HEK293T (cell line): Measurements from ENCODE around the gene POU2F3.

ENCODE experiments used
- CTCF ChIA-PET: fragments of 350-600 bp; formaldehyde crosslinking; extraction: SDS; loops from one replicate; lab custom pipeline; 2021; ENCODE audit warnings: antibody characterized with exemption, inconsistent platforms; lab: Yijun Ruan, JAX
- POLR2A ChIA-PET: fragments of 350-600 bp; formaldehyde crosslinking; extraction: SDS; loops from one replicate; lab custom pipeline; 2020; ENCODE audit warnings: antibody characterized with exemption, inconsistent platforms; lab: Yijun Ruan, JAX
- DNase-seq: peaks from one replicate; pipeline ENCODE4 v3.0.0; 2012; ENCODE audit warnings: mixed read lengths; ENCODE audit errors: extremely low spot score
- ARNT ChIP-seq: fragments of 450-650 bp; IDR thresholded peaks from 2 replicates; pipeline ENCODE4 v1.6.1; 2017; ENCODE audit warnings: mild to moderate bottlenecking
- BHLHE40 ChIP-seq: fragments of 450-650 bp; IDR thresholded peaks from 2 replicates; pipeline ENCODE4 v1.6.1; 2016; ENCODE audit warnings: mild to moderate bottlenecking, moderate library complexity, borderline replicate concordance
- CTBP1 ChIP-seq: fragments of 450-650 bp; IDR thresholded peaks from 2 replicates; pipeline ENCODE4 v1.6.1; 2016; ENCODE audit warnings: borderline replicate concordance
- ELF4 ChIP-seq: fragments of 450-650 bp; IDR thresholded peaks from 2 replicates; pipeline ENCODE4 v1.6.1; 2017; ENCODE audit warnings: antibody characterized with exemption
- FOXA1 ChIP-seq: fragments of 450-650 bp; IDR thresholded peaks from 2 replicates; pipeline ENCODE4 v1.6.1; 2016; ENCODE audit warnings: mild to moderate bottlenecking
- FOXK2 ChIP-seq: fragments of 450-650 bp; IDR thresholded peaks from 2 replicates; pipeline ENCODE4 v1.6.1; 2016; ENCODE audit warnings: mild to moderate bottlenecking
- FOXM1 ChIP-seq: fragments of 450-650 bp; IDR thresholded peaks from 2 replicates; pipeline ENCODE4 v1.6.1; 2017; ENCODE audit warnings: mild to moderate bottlenecking, borderline replicate concordance
- HDGF ChIP-seq: fragments of 450-650 bp; IDR thresholded peaks from 2 replicates; pipeline ENCODE4 v1.6.1; 2017; ENCODE audit warnings: antibody characterized with exemption, borderline replicate concordance
- L3MBTL2 ChIP-seq: fragments of 450-650 bp; conservative IDR thresholded peaks from 2 replicates; pipeline ENCODE4 v1.6.1; 2016; ENCODE audit warnings: mild to moderate bottlenecking
- LEF1 ChIP-seq: fragments of 450-650 bp; IDR thresholded peaks from 2 replicates; pipeline ENCODE4 v1.6.1; 2017; ENCODE audit warnings: mild to moderate bottlenecking, borderline replicate concordance
- NFRKB ChIP-seq: fragments of 450-650 bp; IDR thresholded peaks from 2 replicates; pipeline ENCODE4 v1.6.1; 2016; ENCODE audit warnings: mild to moderate bottlenecking, moderate library complexity
- SP1 ChIP-seq: fragments of 450-650 bp; IDR thresholded peaks from 2 replicates; pipeline ENCODE4 v1.6.1; 2017
- SUZ12 ChIP-seq: fragments of 450-650 bp; IDR thresholded peaks from 2 replicates; pipeline ENCODE4 v1.6.1; 2016; ENCODE audit warnings: mild to moderate bottlenecking
- TARDBP ChIP-seq: fragments of 450-650 bp; IDR thresholded peaks from 2 replicates; pipeline ENCODE4 v1.6.1; 2016
- ZNF384 ChIP-seq: fragments of 450-650 bp; IDR thresholded peaks from 2 replicates; pipeline ENCODE4 v1.6.1; 2016
- TF ChIP-seq, protein P1 (sequence below): fragments of 450-650 bp; IDR thresholded peaks from 2 replicates; pipeline ENCODE4 v1.6.1; 2016

POU2F3 gene

GRCh38 chr11:120239713-120240640 lies at the start of gene POU2F3:
Gene POU2F3 (plus strand): TSS chr11:120240140. CDS start chr11:120240344, 204 bp downstream.
- TF ChIP-seq FOXA1 = no peak
- no peak for TF ChIP-seq BHLHE40
- TF ChIP-seq SUZ12 = no peak
- TF ChIP-seq L3MBTL2 = no peak
- TF ChIP-seq SP1 = no peak
- CTCF ChIA-PET = interaction anchor here (1.0 kb wide), 1 partner anchor 60 kb away, joined by 5 read pairs; no protein-coding TSS in a partner anchor
- POLR2A ChIA-PET = no interaction called here
- DNase-seq = peak; percentile 45

- no peak for DNase-seq
- CTCF ChIA-PET = interaction anchor here (1.2 kb wide), 1 partner anchor 14 kb away, joined by 3 read pairs; no protein-coding TSS in a partner anchor
- TF ChIP-seq FOXM1 = no peak
- TF ChIP-seq CTBP1 = no peak
- no peak for TF ChIP-seq ARNT
- TF ChIP-seq SUZ12 = no peak
- TF ChIP-seq, protein P1, sequence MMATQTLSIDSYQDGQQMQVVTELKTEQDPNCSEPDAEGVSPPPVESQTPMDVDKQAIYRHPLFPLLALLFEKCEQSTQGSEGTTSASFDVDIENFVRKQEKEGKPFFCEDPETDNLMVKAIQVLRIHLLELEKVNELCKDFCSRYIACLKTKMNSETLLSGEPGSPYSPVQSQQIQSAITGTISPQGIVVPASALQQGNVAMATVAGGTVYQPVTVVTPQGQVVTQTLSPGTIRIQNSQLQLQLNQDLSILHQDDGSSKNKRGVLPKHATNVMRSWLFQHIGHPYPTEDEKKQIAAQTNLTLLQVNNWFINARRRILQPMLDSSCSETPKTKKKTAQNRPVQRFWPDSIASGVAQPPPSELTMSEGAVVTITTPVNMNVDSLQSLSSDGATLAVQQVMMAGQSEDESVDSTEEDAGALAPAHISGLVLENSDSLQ = no peak
- no peak for TF ChIP-seq FOXA1
- no peak for TF ChIP-seq LEF1
- TF ChIP-seq SP1 = no peak
- no peak for TF ChIP-seq ZNF384
- TF ChIP-seq FOXK2 = no peak
- TF ChIP-seq HDGF = no peak
- TF ChIP-seq ELF4 = no peak
- TF ChIP-seq TARDBP = no peak
- TF ChIP-seq BHLHE40 = no peak
- POLR2A ChIA-PET = no interaction called here
Observed at GRCh38 chr11:120191058-120191457, 48.9 kb upstream of the POU2F3 start.

DNA sequence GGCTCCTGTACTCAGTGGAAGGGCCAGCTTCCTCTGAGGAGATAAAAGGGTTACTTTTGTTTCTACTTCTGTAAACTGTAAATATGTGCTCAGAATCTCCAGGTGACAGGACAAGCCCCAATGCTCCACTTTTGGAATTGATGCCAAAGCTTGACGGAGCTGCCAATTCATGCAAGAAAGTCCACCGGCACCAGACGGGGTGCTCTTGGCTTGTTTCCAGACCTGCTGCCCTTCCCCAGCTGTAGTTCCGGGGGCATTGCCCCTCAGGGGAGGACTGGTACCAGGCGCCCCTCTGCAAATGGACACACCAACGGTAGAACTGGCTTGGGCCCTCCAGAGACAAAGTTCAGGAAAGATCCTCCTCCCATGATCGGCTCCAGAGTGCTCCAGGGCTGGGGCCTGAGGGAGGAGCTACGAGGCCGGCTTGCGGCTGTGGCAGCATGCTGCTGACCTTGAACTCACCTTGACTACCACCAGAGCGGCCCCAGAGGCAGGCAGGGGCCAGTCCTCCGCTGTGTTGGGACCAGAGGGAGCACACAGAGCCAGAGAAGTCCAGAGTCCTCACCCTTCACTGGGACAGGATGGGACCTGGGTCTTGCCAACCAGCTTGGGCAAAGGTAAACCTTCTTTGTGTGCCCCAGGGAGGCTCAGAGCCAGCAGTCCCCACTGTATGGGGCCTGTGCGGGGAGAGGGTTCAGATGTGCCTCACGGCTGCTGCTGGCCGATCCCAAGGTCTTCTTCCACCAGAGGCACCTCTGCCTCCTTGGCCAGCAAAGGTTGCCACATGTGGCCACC lies 46.9 kb upstream of the POU2F3 start:
- DNase-seq = no peak
- TF ChIP-seq SP1 = no peak
- TF ChIP-seq HDGF = no peak
- TF ChIP-seq CTBP1 = no peak
- no peak for TF ChIP-seq BHLHE40
- TF ChIP-seq LEF1 = no peak
- TF ChIP-seq L3MBTL2 = no peak
- TF ChIP-seq FOXM1 = no peak
- TF ChIP-seq FOXA1 = no peak
- no peak for TF ChIP-seq ELF4
- ChIA-PET CTCF (interaction anchor here (0.6 kb wide), 1 partner anchor 125 kb away, joined by 3 read pairs; no protein-coding TSS in a partner anchor), POLR2A (no interaction called here)

- TF ChIP-seq HDGF (no peak), CTBP1 (no peak), TARDBP (no peak), SP1 (no peak), ZNF384 (no peak), LEF1 (no peak), FOXA1 (no peak), BHLHE40 (no peak), ELF4 (no peak)
- TF ChIP-seq, protein P1 = no peak
- ChIA-PET POLR2A (no interaction called here), CTCF (interaction anchor here (0.9 to 1.0 kb wide), 2 partner anchors 12 to 17 kb away, joined by 3 read pairs; no protein-coding TSS in a partner anchor)
- DNase-seq = no peak
Observed at GRCh38 chr11:120194166-120194565, 45.8 kb upstream of the POU2F3 start.

DNA sequence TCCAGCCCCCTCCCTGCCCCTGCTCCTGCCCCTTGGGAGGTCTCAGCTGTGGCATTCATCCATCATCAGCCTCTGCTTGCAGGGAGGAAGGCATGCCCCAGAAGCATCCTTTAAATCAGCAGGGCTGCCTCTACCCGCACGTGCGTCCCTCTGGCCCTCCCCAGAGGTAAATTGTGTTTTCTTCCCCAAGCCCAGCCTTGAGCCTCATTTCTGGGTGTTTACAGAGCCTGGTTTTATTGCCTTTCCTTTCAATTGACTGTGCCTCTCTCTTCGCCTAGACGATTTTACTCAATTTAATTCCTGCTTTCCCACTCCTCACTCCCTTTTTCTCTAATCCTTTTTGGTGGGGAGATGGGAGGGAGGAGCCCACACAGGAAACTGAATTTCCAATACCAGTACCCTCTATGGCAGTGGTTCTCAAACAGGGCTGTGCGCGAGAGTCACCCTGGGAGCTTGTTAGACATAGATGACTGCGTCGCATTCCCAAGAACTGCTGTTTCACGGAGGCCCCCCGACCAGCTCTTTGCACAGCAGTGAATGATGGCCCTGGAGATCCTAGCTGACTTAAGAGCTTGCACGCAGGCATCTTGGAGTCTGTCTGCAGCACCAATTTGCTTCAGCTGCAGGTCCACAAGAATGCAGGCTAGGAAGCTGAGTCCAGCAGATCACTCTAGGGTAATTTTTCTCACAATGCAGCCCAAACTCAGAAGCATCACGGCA lies 44.2 kb upstream of the POU2F3 start:
- TF ChIP-seq ARNT = no peak
- TF ChIP-seq L3MBTL2 = peak; percentile 21; the same call in 1 of the 2 replicates
- TF ChIP-seq, protein P1 = no peak
- TF ChIP-seq FOXA1 = no peak
- TF ChIP-seq FOXM1 = no peak
- no peak for TF ChIP-seq CTBP1
- ChIA-PET POLR2A (interaction anchor here (1.6 to 1.9 kb wide), 2 partner anchors 12 to 20 kb away, joined by 5 to 6 read pairs; no protein-coding TSS in a partner anchor), CTCF (no interaction called here)

GRCh38 chr11:120196826-120197225 lies 43.1 kb upstream of the POU2F3 start:
- TF ChIP-seq FOXM1 (no peak), TARDBP (no peak), ZNF384 (no peak), SP1 (no peak), FOXA1 (no peak), SUZ12 (no peak), CTBP1 (no peak), BHLHE40 (no peak), ARNT (no peak), L3MBTL2 (no peak), LEF1 (no peak), NFRKB (no peak), ELF4 (no peak), HDGF (no peak), FOXK2 (no peak)
- TF ChIP-seq, protein P1 = no peak
- ChIA-PET CTCF (interaction anchor here (0.7 to 1.2 kb wide), 4 partner anchors 13 to 59 kb away, joined by 3 to 4 read pairs (median 4); no protein-coding TSS in a partner anchor), POLR2A (interaction anchor here (1.4 to 1.9 kb wide), 3 partner anchors 10 to 19 kb away, joined by 5 to 6 read pairs (median 5); no protein-coding TSS in a partner anchor)
- DNase-seq = no peak

More for the DNA sequence above, 44.2 kb upstream of the POU2F3 start:
- no peak for DNase-seq
